HCT116 (cell line): ENCODE data around the gene TWSG1. TPM values are rescaled to one million over a fixed set of nuclear protein-coding genes. Genes with fewer than 3 reads are reported as not detected.
A peak's percentile ranks its signal among the peaks of the same experiment; 100 is the strongest.

Source experiments
- ATAC-seq: fragments of 200-7000 bp; cut with Tn5 transposase; 2 replicates; pipeline ENCODE4 v1.9.1; 2020; ENCODE audit warnings: mild to moderate bottlenecking, moderate library complexity
- BruUV-seq: library from RNA; stranded (reverse); fragments of 400-500 nt; replicated peaks from 2 replicates; lab custom pipeline; 2021; lab: Mats Ljungman, UMichigan
- CTCF ChIA-PET: fragments of 300-600 bp; sonication (Branson Sonifier 250); formaldehyde crosslinking; loops from one replicate; lab custom pipeline; 2021; ENCODE audit warnings: antibody characterized with exemption; lab: Charles Lee
- POLR2A ChIA-PET: fragments of 300-600, 350-600 bp; sonication (Branson Sonifier 250); formaldehyde crosslinking; loops from one replicate; lab custom pipeline; 2021; ENCODE audit warnings: antibody characterized with exemption; lab: Charles Lee
- RAD21 ChIA-PET, 2 experiments: fragments of 300-600 bp; sonication (Branson Sonifier 250); formaldehyde crosslinking; loops; one replicate each; lab custom pipeline; 2023; ENCODE audit warnings: low total read pairs in 2 of 2; ENCODE audit not compliant: uncharacterized antibody in 2 of 2, unreplicated experiment in 2 of 2, low non-redundant PET in 1 of 2; lab: Charles Lee
- DNase-seq: peaks from one replicate; pipeline ENCODE4 v3.0.0-alpha.2; 2010; ENCODE audit warnings: low read depth, low spot score
- H2AFZ ChIP-seq: fragments of 200-600 bp; shearing (Covaris generic), sonication (generic); 2 replicates; pipeline ENCODE4 v1.6.1; 2017; ENCODE audit warnings: low read depth, mixed run types, mixed read lengths, antibody characterized with exemption, low read length; ENCODE audit not compliant: poor library complexity, severe bottlenecking
- H3K27ac ChIP-seq: 2 replicates; pipeline ENCODE4 v1.5.1; 2012; ENCODE audit warnings: low read depth, low read length
- H3K27me3 ChIP-seq: fragments of 200-600 bp; sonication (generic); 2 replicates; pipeline ENCODE4 v1.6.1; 2016; ENCODE audit warnings: mixed run types, low read length, mixed read lengths; ENCODE audit not compliant: insufficient read depth
- H3K36me3 ChIP-seq, 2 experiments: fragments of 200-500 bp in 1 of 2; fragments of 200-600 bp in 1 of 2; sonication (Bioruptor generic) in 1 of 2; sonication (generic) in 1 of 2; 2 replicates each; pipeline versions ENCODE4 v1.5.1 to v1.6.1; 2014 to 2016; ENCODE audit warnings: low read length in 2 of 2, inconsistent platforms in 1 of 2, mixed read lengths in 1 of 2, mixed run types in 1 of 2; ENCODE audit not compliant: insufficient read depth in 2 of 2, control insufficient read depth in 1 of 2
- H3K4me1 ChIP-seq, 2 experiments: fragments of 200-600 bp in 1 of 2; sonication (generic) in 1 of 2; 2 replicates each; pipeline versions ENCODE4 v1.5.1 to v1.6.1; 2012 to 2017; ENCODE audit warnings: low read length in 2 of 2, inconsistent platforms in 1 of 2, mild to moderate bottlenecking in 1 of 2, mixed read lengths in 1 of 2, mixed run types in 1 of 2, moderate library complexity in 1 of 2; ENCODE audit not compliant: insufficient read depth in 2 of 2, control insufficient read depth in 1 of 2
- H3K4me2 ChIP-seq: fragments of 200-600 bp; sonication (generic); 2 replicates; pipeline ENCODE4 v1.6.1; 2017; ENCODE audit warnings: mixed run types, low read length, mixed read lengths
- H3K4me3 ChIP-seq, 2 experiments: fragments of 200-600 bp in 1 of 2; sonication (generic) in 1 of 2; replicated peaks in 1 of 2; 2 replicates each; pipeline ENCODE4 v1.5.1; 2011 to 2016; ENCODE audit warnings: low read length in 2 of 2, control low read depth in 1 of 2, low read depth in 1 of 2, mild to moderate bottlenecking in 1 of 2, mixed read lengths in 1 of 2, mixed run types in 1 of 2
- H3K79me2 ChIP-seq: fragments of 200-600 bp; sonication (generic); 2 replicates; pipeline ENCODE4 v1.6.1; 2017; ENCODE audit warnings: mild to moderate bottlenecking, mixed run types, low read length, moderate library complexity, mixed read lengths; ENCODE audit not compliant: insufficient read depth
- H3K9ac ChIP-seq: fragments of 200-600 bp; sonication (generic); 2 replicates; pipeline ENCODE4 v1.6.1; 2016; ENCODE audit warnings: low read length, mixed read lengths
- H3K9me2 ChIP-seq: fragments of 200-600 bp; sonication (generic), shearing (Covaris generic); 2 replicates; pipeline ENCODE4 v1.6.1; 2017; ENCODE audit warnings: mixed run types, mild to moderate bottlenecking, moderate library complexity; ENCODE audit not compliant: insufficient read depth
- H3K9me3 ChIP-seq, 2 experiments: fragments of 200-500 bp in 1 of 2; fragments of 200-600 bp in 1 of 2; sonication (Bioruptor generic) in 1 of 2; sonication (generic) in 1 of 2; 2 replicates each; pipeline ENCODE4 v1.6.1; 2014 to 2017; ENCODE audit warnings: low read length in 2 of 2, mixed read lengths in 2 of 2, inconsistent platforms in 1 of 2, low read depth in 1 of 2, mild to moderate bottlenecking in 1 of 2, mixed run types in 1 of 2, moderate library complexity in 1 of 2; ENCODE audit not compliant: control insufficient read depth in 1 of 2, insufficient read depth in 1 of 2
- H4K20me1 ChIP-seq: fragments of 200-600 bp; sonication (generic), shearing (Covaris generic); 2 replicates; pipeline ENCODE4 v1.6.1; 2017; ENCODE audit warnings: mixed run types, mild to moderate bottlenecking, moderate library complexity; ENCODE audit not compliant: insufficient read depth
- ATF3 ChIP-seq: IDR thresholded peaks from 2 replicates; pipeline ENCODE4 v1.6.1; 2012
- CBX3 ChIP-seq: IDR thresholded peaks from 2 replicates; pipeline ENCODE4 v1.6.1; 2012; ENCODE audit warnings: low read depth
- CEBPB ChIP-seq: IDR thresholded peaks from 2 replicates; pipeline ENCODE4 v1.6.1; 2012; ENCODE audit warnings: low read depth
- CTCF ChIP-seq, 3 experiments: fragments of 200-600 bp in 1 of 3; sonication (generic) in 1 of 3; IDR thresholded peaks in 2 of 3; conservative IDR thresholded peaks in 1 of 3; 2 replicates each; pipeline ENCODE4 v1.5.1; 2012 to 2017; ENCODE audit warnings: low read depth in 2 of 3, low read length in 2 of 3, antibody characterized with exemption in 1 of 3, borderline replicate concordance in 1 of 3, control low read depth in 1 of 3, mild to moderate bottlenecking in 1 of 3, mixed read lengths in 1 of 3, mixed run types in 1 of 3, moderate library complexity in 1 of 3; ENCODE audit not compliant: insufficient read depth in 1 of 3
- EGR1 ChIP-seq: IDR thresholded peaks from 2 replicates; pipeline ENCODE4 v1.6.1; 2012; ENCODE audit warnings: low read depth
- EZH2 ChIP-seq: fragments of 200-600 bp; sonication (generic); IDR thresholded peaks from 2 replicates; pipeline ENCODE4 v1.6.1; 2017; ENCODE audit warnings: antibody characterized with exemption, mixed run types
- FOSL1 ChIP-seq: IDR thresholded peaks from 2 replicates; pipeline ENCODE4 v1.6.1; 2012; ENCODE audit warnings: low read depth
- JUND ChIP-seq: IDR thresholded peaks from 2 replicates; pipeline ENCODE4 v1.6.1; 2012
- MAX ChIP-seq: IDR thresholded peaks from 2 replicates; pipeline ENCODE4 v1.6.1; 2012
- POLR2A ChIP-seq: IDR thresholded peaks from 2 replicates; pipeline ENCODE4 v1.7.0; 2011; ENCODE audit warnings: borderline replicate concordance; ENCODE audit not compliant: insufficient read depth, insufficient read length; ENCODE audit errors: extremely low read depth
- RAD21 ChIP-seq: IDR thresholded peaks from 2 replicates; pipeline ENCODE4 v1.6.1; 2012; ENCODE audit warnings: low read depth, mild to moderate bottlenecking
- REST ChIP-seq: IDR thresholded peaks from 2 replicates; pipeline ENCODE4 v1.6.1; 2012; ENCODE audit warnings: low read depth
- SP1 ChIP-seq: IDR thresholded peaks from 2 replicates; pipeline ENCODE4 v1.6.1; 2012; ENCODE audit warnings: low read depth
- SRF ChIP-seq: IDR thresholded peaks from 2 replicates; pipeline ENCODE4 v1.6.1; 2012; ENCODE audit warnings: low read depth
- TCF7L2 ChIP-seq: IDR thresholded peaks from 2 replicates; pipeline ENCODE4 v1.7.0; 2011; ENCODE audit warnings: borderline replicate concordance, inconsistent platforms; ENCODE audit not compliant: insufficient read depth, insufficient read length; ENCODE audit errors: extremely low read depth
- YY1 ChIP-seq: IDR thresholded peaks from 2 replicates; pipeline ENCODE4 v1.6.1; 2011; ENCODE audit warnings: low read length, low read depth, moderate library complexity, mild to moderate bottlenecking; ENCODE audit not compliant: insufficient replicate concordance; ENCODE audit errors: extremely low read depth
- ZBTB33 ChIP-seq: IDR thresholded peaks from 2 replicates; pipeline ENCODE4 v1.6.1; 2011; ENCODE audit warnings: mild to moderate bottlenecking, low read length, moderate library complexity; ENCODE audit not compliant: insufficient replicate concordance; ENCODE audit errors: extremely low read depth
- ZNF274 ChIP-seq: fragments of 200-500 bp; sonication (Bioruptor generic); IDR thresholded peaks from 2 replicates; pipeline ENCODE4 v1.6.1; 2014; ENCODE audit warnings: mild to moderate bottlenecking, low read depth, low read length, inconsistent platforms
- intact Hi-C: fragments of 100-400 bp; cut with micrococcal nuclease; formaldehyde crosslinking; loops from 2 replicates; pipeline ENCODE4 v1.10.0; 2022
- total RNA-seq: library from RNA; stranded (reverse); gene quantifications from one replicate; pipeline ENCODE4 v1.2.1, GENCODE V29; 2021; ENCODE audit not compliant: unreplicated experiment

The TWSG1 gene
- total RNA-seq, 1 experiment from 2014 or later = 35.7 TPM

- peak overlapping the region; percentile 92 for H3K4me2 ChIP-seq
- H4K20me1 ChIP-seq = no peaks in the 10 kb centered on the region
- RAD21 ChIA-PET = interaction anchor here in 1 of 2 experiments (0.7 kb wide), 1 partner anchor 85 kb away, joined by 4 read pairs; no protein-coding TSS in a partner anchor
- intact Hi-C loops = no loop called here
- H3K36me3 ChIP-seq = peaks cover 0 to 2% of the 10 kb centered on the region in 2 experiments; a peak in 1 of 4 replicates
- H3K27ac ChIP-seq = peak overlapping the region; percentile 1; the same call in 1 of the 2 replicates
- H3K4me3 ChIP-seq = peak overlapping the region; percentile 33 to 56
- no peaks in the 10 kb centered on the region for H3K27me3 ChIP-seq
- TF ChIP-seq CEBPB = no peak
- TF ChIP-seq ZNF274 = no peak
- TF ChIP-seq TCF7L2 = no peak
- no peak for TF ChIP-seq EZH2
- no peak for TF ChIP-seq YY1
- no peak for TF ChIP-seq ATF3
- TF ChIP-seq RAD21 = no peak
- no peak for TF ChIP-seq FOSL1
- no peak for TF ChIP-seq REST
- no peak for TF ChIP-seq CTCF (IDR thresholded peaks at IDR 0.05 in 2 of 3, conservative IDR thresholded peaks at IDR 0.05 in 1 of 3; ENCODE audit: borderline replicate concordance in 1 of 3, insufficient read depth in 1 of 3, low read depth in 2 of 3, low read length in 2 of 3)
- TF ChIP-seq ZBTB33 = no peak
- no peak for TF ChIP-seq POLR2A
- TF ChIP-seq EGR1 = no peak
- no peak for TF ChIP-seq SP1
- no peak for TF ChIP-seq MAX
- no peak for TF ChIP-seq JUND
- no peak for TF ChIP-seq SRF
- TF ChIP-seq CBX3 = no peak
- H3K9me3 ChIP-seq = no peaks in the 10 kb centered on the region
- POLR2A ChIA-PET = no interaction called here
- peak overlapping the region; percentile 100 for H2AFZ ChIP-seq
- peak overlapping the region; percentile 30; the same call in 1 of the 2 replicates for H3K9ac ChIP-seq
- no TSS peak for BruUV-seq
- peaks cover 2 to 13% of the 10 kb centered on the region in 2 experiments; a peak in 3 of 4 replicates for H3K4me1 ChIP-seq
- ATAC-seq (peak; percentile 29), DNase-seq (no peak)
- peaks cover 19% of the 10 kb centered on the region for H3K79me2 ChIP-seq
- H3K9me2 ChIP-seq = no peaks in the 10 kb centered on the region
- CTCF ChIA-PET = interaction anchor here (0.7 to 1.3 kb wide), 4 partner anchors 11 to 183 kb away, joined by 3 to 4 read pairs (median 4); no protein-coding TSS in a partner anchor
Measured at GRCh38 chr18:9333441-9334328, 888 bp upstream of the TWSG1 start.
